CD4-positive, CD25-positive, alpha-beta regulatory T cell (primary cell): ENCODE results near the gene BANF1. TPM values are rescaled to one million over a fixed set of nuclear protein-coding genes. Genes with fewer than 3 reads are reported as not detected.

Experiments
- ATAC-seq, 2 donors: fragments of 150-1000 bp; cut with Tn5 transposase; one replicate each; pipeline ENCODE4 v1.10.0; 2021; ENCODE audit warnings: low read depth in 2 of 2, moderate number of reproducible peaks in 2 of 2, moderate library complexity in 1 of 2
- DNase-seq, 3 donors: peaks; one replicate each; pipeline versions ENCODE4 v3.0.0 to v3.0.0-alpha.2; 2012 to 2022; ENCODE audit warnings: mixed read lengths in 1 of 3
- H3K27ac ChIP-seq: one replicate; pipeline ENCODE4 v1.7.0; 2013; ENCODE audit warnings: mild to moderate bottlenecking, low read length; ENCODE audit not compliant: insufficient read depth, poor library complexity, severe bottlenecking
- H3K27me3 ChIP-seq: one replicate; pipeline ENCODE4 v1.7.0; 2013; ENCODE audit warnings: low read length; ENCODE audit not compliant: control insufficient read depth, insufficient read depth
- H3K36me3 ChIP-seq: one replicate; pipeline ENCODE4 v1.7.0; 2013; ENCODE audit warnings: mild to moderate bottlenecking, low read length, moderate library complexity; ENCODE audit not compliant: control insufficient read depth, insufficient read depth
- H3K4me1 ChIP-seq: 2 replicates; pipeline ENCODE4 v1.7.0; 2013; ENCODE audit warnings: mild to moderate bottlenecking, low read length; ENCODE audit not compliant: insufficient read depth, control insufficient read depth, poor library complexity, severe bottlenecking
- H3K4me3 ChIP-seq: one replicate; pipeline ENCODE4 v1.7.0; 2013; ENCODE audit warnings: low read depth, mild to moderate bottlenecking, low read length, moderate library complexity
- H3K9me3 ChIP-seq, 2 experiments: 1 replicate in 1 of 2; 2 replicates in 1 of 2; pipeline ENCODE4 v1.7.0; 2013; ENCODE audit warnings: low read length in 2 of 2, mild to moderate bottlenecking in 1 of 2, moderate library complexity in 1 of 2; ENCODE audit not compliant: control insufficient read depth in 2 of 2
- H3K27ac Mint-ChIP-seq, 3 donors: one replicate each; pipeline ENCODE4 v1.8.0; 2020 to 2022; ENCODE audit warnings: mild to moderate bottlenecking in 3 of 3, mixed read lengths in 3 of 3, moderate library complexity in 2 of 3
- H3K27me3 Mint-ChIP-seq: one replicate; pipeline ENCODE4 v1.8.0; 2022; ENCODE audit warnings: mild to moderate bottlenecking, mixed read lengths
- H3K36me3 Mint-ChIP-seq: one replicate; pipeline ENCODE4 v1.8.0; 2020; ENCODE audit warnings: mixed read lengths
- H3K4me1 Mint-ChIP-seq, 4 donors: one replicate each; pipeline ENCODE4 v1.8.0; 2020 to 2022; ENCODE audit warnings: mixed read lengths in 4 of 4, mild to moderate bottlenecking in 1 of 4
- H3K4me3 Mint-ChIP-seq, 4 donors: one replicate each; pipeline ENCODE4 v1.8.0; 2020 to 2022; ENCODE audit warnings: mild to moderate bottlenecking in 4 of 4, mixed read lengths in 4 of 4, moderate library complexity in 3 of 4
- H3K9me3 Mint-ChIP-seq, 7 donors: one replicate each; pipeline ENCODE4 v1.8.0; 2020 to 2022; ENCODE audit warnings: mixed read lengths in 7 of 7, mild to moderate bottlenecking in 3 of 7, moderate library complexity in 2 of 7
- polyA plus RNA-seq, 4 donors: library from polyadenylated mRNA; unstranded; fragments of 300-500 nt; fragmentation: Illumina TruSeq; gene quantifications; one replicate each; pipeline ENCODE4 v1.2.3, GENCODE V29; 2021
- total RNA-seq: library from RNA; stranded (reverse); gene quantifications from one replicate; pipeline ENCODE4 v1.2.3, GENCODE V29; 2022

BANF1 gene, protein sequence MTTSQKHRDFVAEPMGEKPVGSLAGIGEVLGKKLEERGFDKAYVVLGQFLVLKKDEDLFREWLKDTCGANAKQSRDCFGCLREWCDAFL
- total RNA-seq = 41.8 TPM
- 100 to 1,000 TPM; 134 to 170 (median 148) TPM for polyA plus RNA-seq

DNA sequence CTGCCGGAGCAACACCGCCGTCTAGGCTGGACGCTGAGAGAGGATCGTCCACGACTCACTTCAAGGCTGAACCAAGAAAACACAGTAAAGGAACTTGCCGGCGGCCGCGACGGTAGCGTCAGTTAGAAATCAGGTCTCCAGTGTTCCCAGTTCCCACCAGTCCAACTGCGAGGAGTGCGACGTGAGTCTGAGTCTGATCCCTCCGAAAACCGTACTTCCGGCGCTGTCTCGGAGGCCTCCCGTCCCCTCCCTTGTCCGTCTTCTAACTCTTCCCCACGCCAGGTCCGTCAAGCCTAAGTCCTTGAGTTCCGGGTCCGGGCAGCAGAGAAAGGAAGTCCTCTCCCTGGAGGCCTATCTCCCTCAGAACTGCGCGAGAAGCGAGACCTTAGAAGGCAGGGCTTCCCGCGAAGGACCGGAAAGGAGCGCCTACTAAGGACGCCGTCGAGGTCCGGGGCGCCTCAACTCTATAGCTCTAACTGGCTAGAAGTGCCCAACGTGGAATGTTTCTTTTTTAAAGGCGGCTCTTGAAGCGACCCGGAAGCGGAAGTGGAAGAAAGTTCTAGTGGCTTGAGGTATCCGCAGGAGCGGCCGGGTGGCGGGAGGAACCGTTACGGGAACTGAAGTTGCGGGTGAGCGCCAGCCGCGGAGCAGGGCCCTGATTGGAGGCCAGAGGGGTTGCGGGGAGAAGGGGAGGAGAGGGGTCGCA lies at the start of gene BANF1, which contains the start of gene EIF1AD:
BANF1 (plus strand) TSS at position 562 of the 706 bp plus-strand sequence. CDS start 748 bp downstream, outside the sequence.
EIF1AD (minus strand) TSS at position 216 of the 706 bp plus-strand sequence. CDS start 1,768 bp downstream, outside the sequence.
- H3K4me3 ChIP-seq = peak within 1 kb of the TSS; percentile 90
- DNase-seq (peak; percentile 87 to 99 (median 96)), ATAC-seq (peak; percentile 79 to 86)
- peaks cover 40% of the 10 kb centered on the region for H3K36me3 ChIP-seq
- Mint-ChIP-seq H3K27me3 (peaks cover 13% of the 10 kb centered on the region), H3K36me3 (peaks cover 26% of the 10 kb centered on the region), H3K27ac (peak within 1 kb of the TSS; percentile 98 to 100 (median 99)), H3K4me1 (peaks cover 0 to 57% (median 27%) of the 10 kb centered on the region in 4 donors), H3K9me3 (no peaks in the 10 kb centered on the region), H3K4me3 (peak within 1 kb of the TSS; percentile 93 to 100 (median 99))
- H3K4me1 ChIP-seq = peaks cover 32% of the 10 kb centered on the region
- H3K9me3 ChIP-seq = no peaks in the 10 kb centered on the region
- no peaks in the 10 kb centered on the region for H3K27me3 ChIP-seq
- H3K27ac ChIP-seq = peak within 1 kb of the TSS; percentile 91

DNA sequence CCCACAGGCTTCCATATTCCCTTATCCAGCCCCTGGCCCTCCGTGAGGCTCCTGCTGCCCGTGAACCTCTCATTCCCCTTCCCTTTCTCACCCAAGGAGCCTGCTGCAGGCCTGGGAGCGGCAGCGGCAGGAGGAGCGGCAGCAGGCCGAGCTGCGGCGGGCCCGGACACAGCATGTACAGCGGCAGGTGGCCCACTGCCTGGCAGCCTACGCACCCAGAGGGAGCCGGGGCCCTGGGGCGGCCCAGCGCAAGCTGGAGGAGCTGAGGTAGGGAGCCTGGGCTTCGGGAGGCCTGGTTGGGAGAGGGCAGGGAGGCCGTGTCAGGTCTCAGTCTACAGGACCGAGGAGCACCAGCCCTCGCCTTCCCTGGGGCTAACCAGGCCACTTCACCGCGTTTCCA lies 48.8 kb upstream of the BANF1 start:
- no peaks in the 10 kb centered on the region for H3K27me3 ChIP-seq
- no peak overlapping the region for H3K27ac ChIP-seq
- H3K9me3 ChIP-seq = no peaks in the 10 kb centered on the region
- peaks cover 6 to 23% (median 10%) of the 10 kb centered on the region in 4 donors for H3K4me1 Mint-ChIP-seq
- H3K36me3 Mint-ChIP-seq = no peaks in the 10 kb centered on the region
- no peak overlapping the region for H3K4me3 Mint-ChIP-seq
- no peak overlapping the region for H3K4me3 ChIP-seq
- H3K4me1 ChIP-seq = peaks cover 16% of the 10 kb centered on the region
- H3K36me3 ChIP-seq = no peaks in the 10 kb centered on the region
- no peak overlapping the region for H3K27ac Mint-ChIP-seq
- peaks cover 9% of the 10 kb centered on the region for H3K27me3 Mint-ChIP-seq
- no peaks in the 10 kb centered on the region for H3K9me3 Mint-ChIP-seq
- DNase-seq (no peak), ATAC-seq (no peak)

GRCh38 chr11:65954771-65955170 lies 47.5 kb upstream of the BANF1 start:
- Mint-ChIP-seq H3K27me3 (peaks cover 4% of the 10 kb centered on the region), H3K9me3 (no peaks in the 10 kb centered on the region), H3K4me1 (peaks cover 6 to 26% (median 10%) of the 10 kb centered on the region in 4 donors), H3K36me3 (no peaks in the 10 kb centered on the region), H3K4me3 (no peak overlapping the region), H3K27ac (no peak overlapping the region)
- Histone ChIP-seq H3K36me3 (no peaks in the 10 kb centered on the region), H3K27me3 (no peaks in the 10 kb centered on the region), H3K9me3 (no peaks in the 10 kb centered on the region), H3K27ac (no peak overlapping the region), H3K4me1 (peaks cover 16% of the 10 kb centered on the region), H3K4me3 (no peak overlapping the region)
- DNase-seq (no peak), ATAC-seq (no peak)

DNA sequence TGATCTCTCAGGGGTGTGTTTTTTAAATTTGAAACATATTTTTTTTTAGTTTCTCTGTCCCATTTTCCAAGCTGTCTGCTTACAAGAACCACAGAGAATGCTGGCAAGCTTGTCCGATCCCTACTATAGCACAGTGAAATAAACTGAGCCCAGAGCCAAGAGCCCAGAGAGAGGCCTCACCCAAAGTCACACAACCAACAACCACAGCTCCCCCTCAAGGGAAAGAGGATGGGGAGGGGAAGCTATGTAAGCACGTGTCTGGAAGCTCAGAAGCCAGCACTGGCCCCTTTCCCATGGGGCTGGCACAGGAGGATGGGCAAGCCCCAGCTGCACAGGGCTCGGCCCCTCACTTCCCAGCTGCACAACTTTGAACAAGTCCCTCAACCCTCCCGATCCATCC lies 44.0 kb upstream of the BANF1 start:
- peak overlapping the region in 2 of 3 donors; percentile 44 to 76 for H3K27ac Mint-ChIP-seq

DNA sequence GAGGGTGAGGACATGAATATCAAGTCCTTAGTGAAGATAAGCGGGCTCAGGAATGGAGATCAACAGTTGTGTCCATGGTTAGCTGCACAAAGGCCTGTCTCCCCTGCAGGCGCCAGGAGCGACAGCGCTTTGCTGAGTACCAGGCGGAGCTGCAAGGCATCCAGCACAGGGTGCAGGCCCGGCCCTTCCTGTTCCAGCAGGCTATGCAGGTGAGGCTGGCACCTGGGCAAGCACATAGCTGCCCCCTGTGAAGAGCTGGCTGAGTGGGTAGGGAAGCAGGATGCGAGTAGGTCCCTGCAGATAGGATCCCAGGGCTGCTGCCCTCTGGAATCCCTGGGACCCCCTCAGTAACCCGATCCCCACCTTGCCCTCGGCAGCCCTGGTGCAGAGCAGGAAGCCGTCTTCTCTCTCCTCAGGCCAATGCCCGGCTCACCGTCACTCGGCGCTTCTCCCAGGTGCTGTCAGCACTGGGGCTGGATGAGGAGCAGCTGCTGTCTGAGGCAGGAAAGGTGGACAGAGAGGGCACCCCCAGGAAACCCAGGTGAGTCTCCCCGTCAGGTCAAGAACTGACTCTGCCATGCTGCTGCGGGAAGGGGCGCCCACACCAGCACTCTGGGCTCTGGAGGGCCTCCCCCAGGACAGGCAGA lies 43.4 kb upstream of the BANF1 start:
- Histone ChIP-seq H3K9me3 (no peaks in the 10 kb centered on the region), H3K27me3 (no peaks in the 10 kb centered on the region), H3K27ac (no peak overlapping the region), H3K36me3 (peaks cover 3% of the 10 kb centered on the region), H3K4me1 (peaks cover 39% of the 10 kb centered on the region), H3K4me3 (no peak overlapping the region)
- ATAC-seq (no peak), DNase-seq (no peak)
- peak overlapping the region in 2 of 4 donors; percentile 38 to 67 for H3K4me3 Mint-ChIP-seq
- H3K4me1 Mint-ChIP-seq = peaks cover 6 to 56% (median 28%) of the 10 kb centered on the region in 4 donors
- H3K27me3 Mint-ChIP-seq = peaks cover 4% of the 10 kb centered on the region
- H3K9me3 Mint-ChIP-seq = no peaks in the 10 kb centered on the region
- peak overlapping the region in 1 of 3 donors; percentile 76 for H3K27ac Mint-ChIP-seq
- H3K36me3 Mint-ChIP-seq = peaks cover 12% of the 10 kb centered on the region

More for the DNA sequence above, 44.0 kb upstream of the BANF1 start:
- Histone ChIP-seq H3K9me3 (no peaks in the 10 kb centered on the region), H3K4me3 (no peak overlapping the region), H3K4me1 (peaks cover 33% of the 10 kb centered on the region), H3K27me3 (no peaks in the 10 kb centered on the region), H3K27ac (no peak overlapping the region), H3K36me3 (no peaks in the 10 kb centered on the region)
- H3K4me3 Mint-ChIP-seq = peak overlapping the region; percentile 3 to 72 (median 50)
- H3K9me3 Mint-ChIP-seq = no peaks in the 10 kb centered on the region
- peaks cover 12% of the 10 kb centered on the region for H3K36me3 Mint-ChIP-seq
- H3K27me3 Mint-ChIP-seq = peaks cover 4% of the 10 kb centered on the region
- DNase-seq (no peak), ATAC-seq (no peak)
- H3K4me1 Mint-ChIP-seq = peaks cover 6 to 50% (median 25%) of the 10 kb centered on the region in 4 donors

GRCh38 chr11:65960824-65961266 lies 41.5 kb upstream of the BANF1 start:
- Histone ChIP-seq H3K9me3 (no peaks in the 10 kb centered on the region), H3K36me3 (peaks cover 23% of the 10 kb centered on the region), H3K27me3 (no peaks in the 10 kb centered on the region), H3K27ac (peak overlapping the region; percentile 95), H3K4me3 (peak overlapping the region; percentile 92), H3K4me1 (peaks cover 45% of the 10 kb centered on the region)
- ATAC-seq = no peak
- DNase-seq = no peak
- H3K36me3 Mint-ChIP-seq = peaks cover 25% of the 10 kb centered on the region
- peaks cover 6 to 58% (median 31%) of the 10 kb centered on the region in 4 donors for H3K4me1 Mint-ChIP-seq
- H3K4me3 Mint-ChIP-seq = peak overlapping the region; percentile 95 to 99 (median 99)
- peaks cover 4% of the 10 kb centered on the region for H3K27me3 Mint-ChIP-seq
- H3K9me3 Mint-ChIP-seq = no peaks in the 10 kb centered on the region
- peak overlapping the region; percentile 98 to 99 (median 98) for H3K27ac Mint-ChIP-seq

- Mint-ChIP-seq H3K27ac (peak within 1 kb of the TSS; percentile 98 to 99 (median 98)), H3K36me3 (peaks cover 27% of the 10 kb centered on the region), H3K4me3 (peak within 1 kb of the TSS; percentile 95 to 99 (median 99)), H3K27me3 (peaks cover 2% of the 10 kb centered on the region), H3K4me1 (peaks cover 6 to 58% (median 30%) of the 10 kb centered on the region in 4 donors), H3K9me3 (no peaks in the 10 kb centered on the region)
- Histone ChIP-seq H3K27ac (peak within 1 kb of the TSS; percentile 95), H3K4me1 (peaks cover 43% of the 10 kb centered on the region), H3K4me3 (peak within 1 kb of the TSS; percentile 92), H3K36me3 (peaks cover 29% of the 10 kb centered on the region), H3K9me3 (no peaks in the 10 kb centered on the region), H3K27me3 (no peaks in the 10 kb centered on the region)
- peak; percentile 95 to 98 (median 96) for DNase-seq
- peak; percentile 90 to 91 for ATAC-seq
Measured at GRCh38 chr11:65961267-65962140, 40.8 kb upstream of the BANF1 start, which contains the start of gene SART1. SART1 (plus strand) TSS chr11:65961734; CDS start chr11:65961781, 47 bp downstream.
